ENCODE data around the gene USP48.

Gene USP48

GRCh38 chr1:21814981-21815582, 32.1 kb upstream of the USP48 start:
- no peak for DNase-seq (ENCODE audit: low read depth in 2 of 2)
- no peak overlapping the region for H3K4me3 ChIP-seq (replicated peaks in 1 of 2; ENCODE audit: low read depth in 2 of 2, low read length in 2 of 2)

GRCh38 chr1:21814241-21814918, 31.4 kb upstream of the USP48 start:
- peak; percentile 26 for TF ChIP-seq CTCF (IDR thresholded peaks at IDR 0.05; ENCODE audit: low read depth, low read length)
- peak overlapping the region in 1 of 2 donors; percentile 28 for H3K4me3 ChIP-seq (replicated peaks in 1 of 2; ENCODE audit: low read depth in 2 of 2, low read length in 2 of 2)
- no peak for DNase-seq (ENCODE audit: low read depth in 2 of 2)

More at GRCh38 chr1:21814981-21815582, 32.1 kb upstream of the USP48 start:
- TF ChIP-seq CTCF (IDR thresholded peaks at IDR 0.05; ENCODE audit: low read depth, low read length) = no peak

- no peak overlapping the region for H3K4me3 ChIP-seq (replicated peaks in 1 of 2; ENCODE audit: low read depth in 2 of 2, low read length in 2 of 2)
- TF ChIP-seq CTCF (IDR thresholded peaks at IDR 0.05; ENCODE audit: low read depth, low read length) = no peak
- no peak for DNase-seq (ENCODE audit: low read depth in 2 of 2)
These were observed 30.6 kb upstream of the USP48 start for GRCh38 chr1:21813542-21813941.

- peak; percentile 26 to 79 for DNase-seq (ENCODE audit: low read depth in 2 of 2)
- H3K4me3 ChIP-seq (replicated peaks in 1 of 2; ENCODE audit: low read depth in 2 of 2, low read length in 2 of 2) = no peak within 1 kb of the TSS
- no peak for TF ChIP-seq CTCF (IDR thresholded peaks at IDR 0.05; ENCODE audit: low read depth, low read length)
These were observed 28.9 kb upstream of the USP48 start, which contains the start of gene LDLRAD2 for GRCh38 chr1:21811875-21812305. LDLRAD2 (plus strand) TSS chr1:21812265; CDS start chr1:21812452, 187 bp downstream.

GRCh38 chr1:21804536-21804935, 21.6 kb upstream of the USP48 start:
- no peak overlapping the region for H3K4me3 ChIP-seq (replicated peaks in 1 of 2; ENCODE audit: low read depth in 2 of 2, low read length in 2 of 2)
- no peak for TF ChIP-seq CTCF (IDR thresholded peaks at IDR 0.05; ENCODE audit: low read depth, low read length)
- DNase-seq (ENCODE audit: low read depth in 2 of 2) = no peak

- peak in 1 of 2 donors; percentile 56 for DNase-seq (ENCODE audit: low read depth in 2 of 2)
- H3K4me3 ChIP-seq (replicated peaks in 1 of 2; ENCODE audit: low read depth in 2 of 2, low read length in 2 of 2) = no peak overlapping the region
- no peak for TF ChIP-seq CTCF (IDR thresholded peaks at IDR 0.05; ENCODE audit: low read depth, low read length)
These were observed 18.2 kb upstream of the USP48 start for GRCh38 chr1:21801100-21801499.

Data from cardiac fibroblast (primary cell).